22Rv1 (cell line): ENCODE measurements around the gene LCN15.

Source experiments
- CTCF ChIP-seq: fragments of 450-650 bp; IDR thresholded peaks from 2 replicates; pipeline ENCODE4 v1.5.1; 2017; ENCODE audit warnings: mild to moderate bottlenecking
- ZFX ChIP-seq: fragments of 450-650 bp; IDR thresholded peaks from 2 replicates; pipeline ENCODE4 v1.6.1; 2017; ENCODE audit warnings: antibody characterized with exemption, borderline replicate concordance

- no peak for TF ChIP-seq CTCF
- TF ChIP-seq ZFX, result no peak
Measured at GRCh38 chr9:136722969-136723356, 41.4 kb downstream of the LCN15 start.
